K562 (cell line): ENCODE measurements around the gene NUTF2. TPM values are rescaled to one million over a fixed set of nuclear protein-coding genes. Genes with fewer than 3 reads are reported as not detected.

Source experiments
- MXD1 ChIP-seq: fragments of 250-450 bp; sonication (Bioruptor Pico); IDR thresholded peaks from 2 replicates; pipeline ENCODE4 v1.8.0; 2021; ENCODE audit warnings: borderline replicate concordance, mild to moderate bottlenecking, moderate library complexity; ENCODE audit not compliant: poor library complexity, severe bottlenecking
- PHF8 ChIP-seq: fragments of 200-600 bp; sonication (generic); IDR thresholded peaks from 2 replicates; pipeline ENCODE4 v1.6.1; 2012; ENCODE audit warnings: mixed run types, mild to moderate bottlenecking, inconsistent platforms, low read length, moderate library complexity, borderline replicate concordance
- RAD51 ChIP-seq: fragments of 450-650 bp; IDR thresholded peaks from 2 replicates; pipeline ENCODE4 v1.7.1; 2016; ENCODE audit warnings: low read depth, mild to moderate bottlenecking, borderline replicate concordance
- RBFOX2 ChIP-seq: fragments of 200-400 bp; formaldehyde crosslinking; IDR thresholded peaks from 2 replicates; pipeline ENCODE4 v1.6.1; 2017; ENCODE audit warnings: low read depth, mild to moderate bottlenecking, low read length, moderate library complexity
- RBM25 ChIP-seq: fragments of 200-400 bp; formaldehyde crosslinking; IDR thresholded peaks from 2 replicates; pipeline ENCODE4 v1.6.1; 2018; ENCODE audit warnings: low read length, low read depth, moderate library complexity; ENCODE audit not compliant: severe bottlenecking
- RBM39 ChIP-seq: fragments of 200-400 bp; formaldehyde crosslinking; optimal IDR thresholded peaks from 2 replicates; pipeline ENCODE3; 2018; ENCODE audit warnings: low read depth, low read length
- STAT5A ChIP-seq: IDR thresholded peaks from 2 replicates; pipeline ENCODE4 v1.6.1; 2012; ENCODE audit warnings: low read length, inconsistent platforms, borderline replicate concordance
- TAF15 ChIP-seq: fragments of 200-400 bp; formaldehyde crosslinking; IDR thresholded peaks from 2 replicates; pipeline ENCODE4 v1.6.1; 2017; ENCODE audit warnings: mild to moderate bottlenecking, low read depth, low read length, moderate library complexity
- TEAD1 ChIP-seq, 2 experiments: fragments of 450-650 bp in 1 of 2; sonication (generic) in 1 of 2; formaldehyde crosslinking; IDR thresholded peaks; 2 replicates each; pipeline versions ENCODE4 v1.4.0 to v1.8.0; 2020 to 2022; ENCODE audit warnings: mild to moderate bottlenecking in 2 of 2, missing genetic modification reagents in 1 of 2
- ZFX ChIP-seq: sonication (generic); formaldehyde crosslinking; IDR thresholded peaks from 2 replicates; pipeline ENCODE4 v1.8.0; 2022; ENCODE audit warnings: mild to moderate bottlenecking, missing genetic modification reagents, moderate library complexity
- ZNF121 ChIP-seq: sonication (generic); formaldehyde crosslinking; conservative IDR thresholded peaks from 2 replicates; pipeline ENCODE4 v1.8.0; 2022; ENCODE audit warnings: missing genetic modification reagents
- ZNF133 ChIP-seq: fragments of 250-450 bp; sonication (Bioruptor Pico); IDR thresholded peaks from 2 replicates; pipeline ENCODE4 v1.4.0; 2020; ENCODE audit warnings: mild to moderate bottlenecking
- ZNF184 ChIP-seq: sonication (generic); formaldehyde crosslinking; IDR thresholded peaks from 2 replicates; pipeline ENCODE4 v1.5.0; 2020; ENCODE audit warnings: missing genetic modification reagents
- ZNF407 ChIP-seq: fragments of 450-650 bp; IDR thresholded peaks from 2 replicates; pipeline ENCODE4 v1.6.1; 2016; ENCODE audit warnings: low read depth
- ZNF592 ChIP-seq: fragments of 450-650 bp; IDR thresholded peaks from 2 replicates; pipeline ENCODE4 v1.6.1; 2017; ENCODE audit warnings: antibody characterized with exemption, mild to moderate bottlenecking
- polyA plus RNA-seq, 8 experiments: library from polyadenylated mRNA; depleted of rRNA in 4 of 8; stranded (reverse) in 5 of 8; unstranded in 3 of 8; fragments of >200 nt; fragmentation: Nextera tagmentation in 2 of 8; fragmentation: Illumina TruSeq in 1 of 8; extraction: Ambion mirVana in 2 of 8; extraction: Trizol in 1 of 8; gene quantifications; 2 replicates each; pipeline versions ENCODE4 v1.2.1 to v1.2.3, GENCODE V29; 2011 to 2014; ENCODE audit warnings: inconsistent platforms in 1 of 8, missing spikeins in 1 of 8
- total RNA-seq, 7 experiments: library from RNA; depleted of rRNA in 6 of 7; stranded (reverse); fragments of >200 nt in 6 of 7; fragmentation: Illumina TruSeq in 2 of 7; extraction: Trizol in 2 of 7; gene quantifications; 2 replicates each; pipeline versions ENCODE4 v1.2.1 to v1.2.3, GENCODE V29; 2011 to 2021; ENCODE audit warnings: low replicate concordance in 1 of 7

The NUTF2 gene
- total and polyA plus RNA-seq, 9 of the 15 experiments (the other 6 are each of a cell fraction or from before 2014, with no cell fraction given), result 106 to 248 (median 147) TPM

GRCh38 chr16:67846320-67847063 is at the start of gene NUTF2 (continued):
- no peak for TF ChIP-seq STAT5A
- TF ChIP-seq ZNF184, result no peak
- peak; percentile 87 for TF ChIP-seq ZFX (CRISPR knock-in tag)
- TF ChIP-seq ZNF407, result peak; percentile 92
- no peak for TF ChIP-seq ZNF133
- no peak for TF ChIP-seq MXD1 (CRISPR knock-in tag)
- no peak for TF ChIP-seq ZNF121
- no peak for TF ChIP-seq RAD51
- TF ChIP-seq RBFOX2, result peak; percentile 89
- no peak for TF ChIP-seq TAF15
- TF ChIP-seq ZNF592, result peak; percentile 85
- peak in 1 of 2 experiments; percentile 87; a peak in 2 of 4 replicates for TF ChIP-seq TEAD1 (CRISPR knock-in tag; IDR thresholded peaks at IDR 0.05)
- TF ChIP-seq RBM25, result peak; percentile 40
- TF ChIP-seq RBM39, result no peak
- TF ChIP-seq PHF8, result peak; percentile 64
